Activated CD4-positive, alpha-beta T cell treated with anti-CD3 and anti-CD28 coated beads for 24 hours (primary cell): ENCODE results near the gene KDM7A.
"Not testable (repeated sequence)": the region's sequence is repeated elsewhere in the genome, so short reads cannot be mapped to it uniquely, and the experiment has no call there.

ENCODE experiments used
- DNase-seq, 2 donors: peaks; one replicate each; pipeline ENCODE4 v3.0.0-alpha.2; 2020; ENCODE audit warnings: low read depth in 2 of 2

Gene KDM7A

GRCh38 chr7:140202942-140203341 lies 26.2 kb upstream of the KDM7A start:
- not testable (repeated sequence) for DNase-seq

- no peak for DNase-seq
Measured at GRCh38 chr7:140201393-140201792, 24.6 kb upstream of the KDM7A start.

GRCh38 chr7:140200061-140200989 lies 23.5 kb upstream of the KDM7A start:
- DNase-seq: no peak

GRCh38 chr7:140197938-140198337 lies 21.2 kb upstream of the KDM7A start:
- no peak for DNase-seq

- no peak for DNase-seq
Measured at GRCh38 chr7:140197218-140197890, 20.6 kb upstream of the KDM7A start.

GRCh38 chr7:140196361-140197217 lies 19.8 kb upstream of the KDM7A start:
- no peak for DNase-seq

GRCh38 chr7:140195859-140196258 lies 19.1 kb upstream of the KDM7A start:
- no peak for DNase-seq

- DNase-seq: no peak
Measured at GRCh38 chr7:140192620-140193019, 15.8 kb upstream of the KDM7A start.

GRCh38 chr7:140192176-140192575 lies 15.4 kb upstream of the KDM7A start:
- no peak for DNase-seq

- DNase-seq: no peak
Measured at GRCh38 chr7:140190588-140190987, 13.8 kb upstream of the KDM7A start.

- no peak for DNase-seq
Measured at GRCh38 chr7:140189917-140190316, 13.1 kb upstream of the KDM7A start.

- no peak for DNase-seq
Measured at GRCh38 chr7:140182917-140183316, 6.1 kb upstream of the KDM7A start.

- no peak for DNase-seq
Measured at GRCh38 chr7:140179339-140179738, 2.6 kb upstream of the KDM7A start.

- DNase-seq: no peak
Measured at GRCh38 chr7:140176122-140176701, 571 bp downstream of the KDM7A start.

- peak; percentile 74 to 75 for DNase-seq
Measured at GRCh38 chr7:140175221-140176121, 1.3 kb downstream of the KDM7A start.

GRCh38 chr7:140174217-140174616 lies 2.6 kb downstream of the KDM7A start:
- no peak for DNase-seq

GRCh38 chr7:140170375-140170774 lies 6.4 kb downstream of the KDM7A start:
- DNase-seq: no peak

GRCh38 chr7:140168816-140169215 lies 8.0 kb downstream of the KDM7A start:
- DNase-seq: no peak

- DNase-seq: no peak
Measured at GRCh38 chr7:140165422-140165821, 11.4 kb downstream of the KDM7A start.

- not testable (repeated sequence) for DNase-seq
Measured at GRCh38 chr7:140162081-140162480, 14.7 kb downstream of the KDM7A start.

GRCh38 chr7:140161047-140161446 lies 15.7 kb downstream of the KDM7A start:
- DNase-seq: no peak
